Naive thymus-derived CD4-positive, alpha-beta T cell (primary cell): ENCODE measurements around the gene IPO7. TPM values are rescaled to one million over a fixed set of nuclear protein-coding genes. Genes with fewer than 3 reads are reported as not detected.
"Not testable (repeated sequence)": the region's sequence is repeated elsewhere in the genome, so short reads cannot be mapped to it uniquely, and the experiment has no call there.

Source experiments
- ATAC-seq: fragments of 150-1000 bp; cut with Tn5 transposase; 2 replicates; pipeline ENCODE4 v1.10.0; 2021; ENCODE audit warnings: mild to moderate bottlenecking, moderate library complexity
- CTCF ChIA-PET: fragments of 350-600 bp; sonication (Branson Sonifier 250); formaldehyde crosslinking; loops from one replicate; lab custom pipeline; 2021; ENCODE audit warnings: antibody characterized with exemption; lab: Charles Lee
- POLR2A ChIA-PET: fragments of 350-600 bp; sonication (Branson Sonifier 250); formaldehyde crosslinking; loops from one replicate; lab custom pipeline; 2021; ENCODE audit warnings: antibody characterized with exemption, inconsistent platforms; lab: Charles Lee
- DNase-seq, 9 donors: peaks; one replicate each; pipeline versions ENCODE4 v3.0.0 to v3.0.0-alpha.2; 2020 to 2022; ENCODE audit warnings: mixed read lengths in 1 of 9
- H3K27ac ChIP-seq: one replicate; pipeline ENCODE4 v1.7.0; 2013; ENCODE audit warnings: mild to moderate bottlenecking, low read depth, low read length, moderate library complexity
- H3K27me3 ChIP-seq, 2 donors: one replicate each; pipeline ENCODE4 v1.7.0; 2013; ENCODE audit warnings: low read length in 2 of 2, mild to moderate bottlenecking in 2 of 2, moderate library complexity in 2 of 2; ENCODE audit not compliant: control insufficient read depth in 2 of 2, insufficient read depth in 2 of 2
- H3K36me3 ChIP-seq, 3 experiments: 1 replicate in 2 of 3; 2 replicates in 1 of 3; pipeline ENCODE4 v1.7.0; 2013; ENCODE audit warnings: low read length in 3 of 3, mild to moderate bottlenecking in 3 of 3, moderate library complexity in 1 of 3; ENCODE audit not compliant: insufficient read depth in 3 of 3, control insufficient read depth in 2 of 3
- H3K4me1 ChIP-seq, 2 donors: one replicate each; pipeline ENCODE4 v1.7.0; 2013; ENCODE audit warnings: low read length in 2 of 2, mild to moderate bottlenecking in 2 of 2, moderate library complexity in 1 of 2; ENCODE audit not compliant: control insufficient read depth in 2 of 2, insufficient read depth in 2 of 2
- H3K4me3 ChIP-seq: 2 replicates; pipeline ENCODE4 v1.7.0; 2013; ENCODE audit warnings: mild to moderate bottlenecking, low read length
- H3K9me3 ChIP-seq, 3 experiments: 1 replicate in 2 of 3; 2 replicates in 1 of 3; pipeline ENCODE4 v1.7.0; 2013; ENCODE audit warnings: low read length in 3 of 3; ENCODE audit not compliant: control insufficient read depth in 2 of 3
- H3K27ac Mint-ChIP-seq, 9 donors: one replicate each; pipeline ENCODE4 v1.8.0; 2020 to 2022; ENCODE audit warnings: mixed read lengths in 9 of 9, mild to moderate bottlenecking in 8 of 9, moderate library complexity in 5 of 9, inconsistent platforms in 2 of 9
- H3K27me3 Mint-ChIP-seq, 5 donors: one replicate each; pipeline ENCODE4 v1.8.0; 2021 to 2022; ENCODE audit warnings: mixed read lengths in 5 of 5, mild to moderate bottlenecking in 1 of 5
- H3K36me3 Mint-ChIP-seq, 5 donors: one replicate each; pipeline ENCODE4 v1.8.0; 2020 to 2022; ENCODE audit warnings: mixed read lengths in 5 of 5, mild to moderate bottlenecking in 3 of 5, inconsistent platforms in 1 of 5
- H3K4me1 Mint-ChIP-seq, 7 donors: one replicate each; pipeline ENCODE4 v1.8.0; 2020 to 2022; ENCODE audit warnings: mixed read lengths in 7 of 7, mild to moderate bottlenecking in 3 of 7, inconsistent platforms in 1 of 7
- H3K4me3 Mint-ChIP-seq, 10 donors: one replicate each; pipeline ENCODE4 v1.8.0; 2020 to 2022; ENCODE audit warnings: mild to moderate bottlenecking in 10 of 10, mixed read lengths in 10 of 10, moderate library complexity in 6 of 10, inconsistent platforms in 2 of 10
- H3K9me3 Mint-ChIP-seq, 11 donors: one replicate each; pipeline ENCODE4 v1.8.0; 2020 to 2022; ENCODE audit warnings: mixed read lengths in 11 of 11, mild to moderate bottlenecking in 4 of 11, inconsistent platforms in 1 of 11, moderate library complexity in 1 of 11
- intact Hi-C, 2 donors: fragments of 100-400 bp; cut with micrococcal nuclease; formaldehyde crosslinking; loops; one replicate each; pipeline ENCODE4 v1.15.1; 2023
- polyA plus RNA-seq, 2 donors: library from polyadenylated mRNA; unstranded; fragments of 300-500 nt; fragmentation: Illumina TruSeq; gene quantifications; one replicate each; pipeline ENCODE4 v1.2.3, GENCODE V29; 2021
- total RNA-seq, 6 experiments: library from RNA in 5 of 6; stranded (reverse) in 5 of 6; gene quantifications; 1 replicate in 5 of 6; 2 replicates in 1 of 6; pipeline ENCODE4 v1.2.3 and lab custom pipeline; 2021 to 2026

IPO7 gene
- 100 to 1,000 TPM in 1 of 5 experiments, 10 to 100 TPM in 4; 47.3 to 105 (median 61.3) TPM for total RNA-seq
- 1 to 10 TPM; 4.1 to 7.7 TPM for polyA plus RNA-seq
- total RNA-seq (lab: John Stamatoyannopoulos, UW), result 104 reads per million, percentile 85 among the genes with 10 or more reads in this experiment

DNA sequence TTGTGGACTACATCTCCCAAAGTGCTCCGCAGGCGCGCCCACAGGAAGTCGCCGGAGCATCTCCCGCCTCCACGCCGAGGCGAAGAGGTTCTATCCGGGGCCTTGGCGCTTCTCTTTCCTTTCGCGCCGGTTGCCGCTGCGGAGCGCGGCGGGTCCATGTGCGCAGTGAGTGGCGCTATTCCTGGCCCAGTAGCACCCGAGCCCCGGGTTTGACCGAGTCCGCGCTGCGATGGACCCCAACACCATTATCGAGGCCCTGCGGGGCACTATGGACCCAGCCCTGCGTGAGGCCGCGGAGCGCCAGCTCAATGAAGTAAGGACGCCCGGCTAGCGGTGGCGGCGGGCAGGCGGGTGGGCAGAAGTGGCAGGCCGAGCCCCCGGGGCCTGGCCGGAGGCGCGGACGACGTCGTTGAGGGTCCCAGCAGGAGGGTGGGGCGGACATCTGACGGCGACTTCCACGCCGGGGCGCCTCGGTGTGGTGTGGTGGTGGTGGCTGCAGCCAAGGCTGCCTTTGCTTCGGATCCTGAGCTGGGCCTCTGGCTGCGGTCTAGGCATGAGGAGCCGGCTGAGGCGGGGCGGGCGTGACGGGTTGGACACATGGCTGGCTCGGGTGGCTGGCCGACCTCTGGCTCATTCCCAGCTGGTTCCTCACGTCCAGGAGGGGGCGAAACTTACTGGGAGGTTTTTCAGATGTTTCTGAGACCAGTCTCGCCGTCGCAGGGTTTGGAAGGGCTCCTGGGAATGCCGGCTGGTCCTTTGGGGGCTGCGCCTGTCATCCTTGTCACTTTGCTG lies at the start of gene IPO7:
TSS of gene IPO7 (plus strand) at position 118 of the 792 bp plus-strand sequence. CDS start at position 230, 112 bp downstream.
- H3K27me3 Mint-ChIP-seq, result no peaks in the 10 kb centered on the region
- CTCF ChIA-PET, result interaction anchor here (0.6 to 0.7 kb wide), 3 partner anchors 21 to 1413 kb away, joined by 3 to 4 read pairs (median 3); no protein-coding TSS in a partner anchor
- POLR2A ChIA-PET, result interaction anchor here (0.7 to 4.2 kb wide), 11 partner anchors 8 to 219 kb away, joined by 3 to 35 read pairs (median 3); partner anchors contain the start of genes TMEM41B and ZNF143
- H3K27ac ChIP-seq, result peak within 1 kb of the TSS; percentile 88
- ATAC-seq, result peak; percentile 99
- no peaks in the 10 kb centered on the region for H3K9me3 ChIP-seq
- peak within 1 kb of the TSS; percentile 78 for H3K4me3 ChIP-seq
- DNase-seq, result peak; percentile 68 to 88 (median 84)
- H3K4me1 Mint-ChIP-seq, result peaks cover 25 to 51% (median 38%) of the 10 kb centered on the region in 7 donors
- H3K9me3 Mint-ChIP-seq, result no peaks in the 10 kb centered on the region
- H3K27ac Mint-ChIP-seq, result peak within 1 kb of the TSS; percentile 79 to 94 (median 91)
- peak within 1 kb of the TSS; percentile 89 to 98 (median 94) for H3K4me3 Mint-ChIP-seq
- no peaks in the 10 kb centered on the region for H3K27me3 ChIP-seq
- intact Hi-C loops, result loop anchor here (1.0 to 10.0 kb wide), 13 partner anchors 9 to 1368 kb away; partner anchors contain the start of genes RPL27A (in 2 of the 2), TMEM41B (in 2 of the 2), TMEM9B (in 2 of the 2) and TRIM66 (in 2 of the 2)
- peaks cover 11 to 15% of the 10 kb centered on the region in 2 donors for H3K4me1 ChIP-seq
- peaks cover 0 to 5% (median 0%) of the 10 kb centered on the region in 3 experiments for H3K36me3 ChIP-seq
- H3K36me3 Mint-ChIP-seq, result peaks cover 0 to 8% (median 0%) of the 10 kb centered on the region in 5 donors

DNA sequence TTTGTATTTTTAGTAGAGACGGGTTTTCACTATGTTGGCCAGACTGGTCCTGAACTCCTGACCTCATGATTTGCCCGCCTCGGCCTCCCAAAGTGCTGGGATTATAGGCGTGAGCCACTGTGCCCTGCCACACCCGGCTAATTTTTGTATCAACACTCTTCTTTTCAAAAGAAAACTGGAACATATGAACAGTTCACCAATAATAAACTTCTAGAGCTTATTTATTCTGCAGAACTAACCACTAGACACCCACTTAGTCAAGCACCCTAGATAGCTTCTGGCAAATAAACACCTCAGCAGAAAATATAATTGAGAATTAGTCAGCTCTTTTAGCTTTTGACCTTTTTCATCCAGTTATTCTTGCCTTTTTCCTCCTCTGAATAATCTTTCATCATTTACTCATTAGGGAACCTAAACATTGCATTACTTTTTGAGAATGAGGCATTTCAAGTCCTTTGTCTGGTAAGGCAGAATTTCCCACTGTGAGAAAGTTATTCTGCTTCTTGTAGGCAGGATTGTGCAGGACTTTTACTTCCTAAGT lies 42.7 kb upstream of the IPO7 start:
- no peak overlapping the region for H3K27ac Mint-ChIP-seq
- no peak overlapping the region for H3K27ac ChIP-seq
- peaks cover 0 to 11% (median 10%) of the 10 kb centered on the region in 7 donors for H3K4me1 Mint-ChIP-seq
- H3K4me3 ChIP-seq, result no peak overlapping the region
- H3K27me3 ChIP-seq, result no peaks in the 10 kb centered on the region
- CTCF ChIA-PET, result no interaction called here
- H3K36me3 Mint-ChIP-seq, result no peaks in the 10 kb centered on the region
- ATAC-seq (no peak), DNase-seq (no peak)
- H3K4me1 ChIP-seq, result peaks cover 0 to 2% of the 10 kb centered on the region in 2 donors
- no peaks in the 10 kb centered on the region for H3K36me3 ChIP-seq
- peaks cover 0 to 4% (median 0%) of the 10 kb centered on the region in 5 donors for H3K27me3 Mint-ChIP-seq
- no peak overlapping the region for H3K4me3 Mint-ChIP-seq
- H3K9me3 ChIP-seq, result no peaks in the 10 kb centered on the region
- H3K9me3 Mint-ChIP-seq, result no peaks in the 10 kb centered on the region
- intact Hi-C loops, result no loop called here
- POLR2A ChIA-PET, result interaction anchor here (0.9 kb wide), 1 partner anchor 29 kb away, joined by 4 read pairs; no protein-coding TSS in a partner anchor

DNA sequence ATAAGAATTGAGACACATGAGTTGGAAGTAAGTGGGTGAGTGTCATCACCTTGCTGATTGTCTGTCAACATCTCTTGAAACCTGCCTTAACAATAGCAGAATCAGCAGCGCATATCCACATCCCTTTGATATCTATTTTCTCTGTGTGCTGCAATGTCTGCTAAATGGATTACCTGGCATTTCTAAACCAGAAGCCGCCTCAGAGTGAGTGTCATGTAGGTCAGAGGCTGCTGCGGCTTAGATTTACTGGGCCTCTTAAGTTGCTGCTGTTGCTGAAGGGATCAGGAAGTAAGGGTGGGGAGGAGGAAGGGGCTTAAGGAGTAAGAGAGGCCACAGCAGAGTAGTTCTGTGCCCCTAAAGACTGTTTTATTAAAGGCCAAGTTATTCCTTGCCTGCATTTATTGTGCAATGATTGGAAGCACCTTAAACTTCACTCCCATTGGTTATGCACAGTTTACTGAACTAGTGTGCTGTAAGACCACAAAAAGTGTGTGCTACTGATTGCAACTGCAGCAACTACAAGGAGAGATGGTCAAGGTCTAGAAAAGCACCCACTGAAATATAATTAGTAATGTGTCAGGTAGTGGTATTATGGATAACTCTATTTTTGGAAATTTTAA lies 40.3 kb upstream of the IPO7 start:
- ChIA-PET CTCF (no interaction called here), POLR2A (no interaction called here)
- intact Hi-C loops, result no loop called here
- DNase-seq (peak in 1 of 9 donors; percentile 9), ATAC-seq (no peak)
- H3K4me3 Mint-ChIP-seq, result no peak overlapping the region
- peaks cover 11 to 30% (median 25%) of the 10 kb centered on the region in 7 donors for H3K4me1 Mint-ChIP-seq
- Histone ChIP-seq H3K4me1 (peaks cover 0 to 10% of the 10 kb centered on the region in 2 donors), H3K27ac (no peak overlapping the region), H3K36me3 (no peaks in the 10 kb centered on the region), H3K27me3 (no peaks in the 10 kb centered on the region), H3K4me3 (no peak overlapping the region), H3K9me3 (no peaks in the 10 kb centered on the region)
- H3K36me3 Mint-ChIP-seq, result no peaks in the 10 kb centered on the region
- H3K27me3 Mint-ChIP-seq, result peaks cover 0 to 17% (median 0%) of the 10 kb centered on the region in 5 donors
- peak overlapping the region in 2 of 9 donors; percentile 32 to 84 for H3K27ac Mint-ChIP-seq
- peaks cover 0 to 6% (median 0%) of the 10 kb centered on the region in 11 donors for H3K9me3 Mint-ChIP-seq

DNA sequence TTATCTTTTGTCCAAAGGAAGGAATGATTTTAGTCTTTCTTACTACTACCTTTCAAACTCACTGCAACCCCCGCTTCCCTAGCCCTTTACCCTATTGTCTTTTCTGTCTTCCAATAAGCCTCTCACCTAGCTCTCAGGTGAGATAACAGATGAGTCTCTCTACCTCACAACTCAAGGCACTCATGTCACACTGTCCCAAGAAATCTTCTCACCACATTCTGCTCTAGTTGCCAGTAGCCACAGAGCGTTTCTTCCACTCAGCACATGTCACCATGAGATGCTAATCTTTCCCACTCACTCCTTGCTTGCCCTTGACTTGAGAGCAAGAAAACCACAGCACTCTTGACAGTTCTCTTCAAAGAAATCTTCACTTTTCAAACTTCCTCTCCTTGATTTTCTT lies 37.4 kb upstream of the IPO7 start:
- Mint-ChIP-seq H3K9me3 (peaks cover 0 to 6% (median 0%) of the 10 kb centered on the region in 11 donors), H3K27me3 (peaks cover 0 to 23% (median 0%) of the 10 kb centered on the region in 5 donors), H3K4me1 (peaks cover 11 to 30% (median 25%) of the 10 kb centered on the region in 7 donors), H3K36me3 (no peaks in the 10 kb centered on the region), H3K4me3 (peak overlapping the region in 8 of 10 donors; percentile 2 to 19 (median 5)), H3K27ac (peak overlapping the region in 6 of 9 donors; percentile 0 to 66 (median 14))
- H3K4me1 ChIP-seq, result peaks cover 0 to 10% of the 10 kb centered on the region in 2 donors
- H3K27ac ChIP-seq, result no peak overlapping the region
- H3K36me3 ChIP-seq, result no peaks in the 10 kb centered on the region
- ChIA-PET CTCF (interaction anchor here (0.6 kb wide), 1 partner anchor 72 kb away, joined by 3 read pairs; no protein-coding TSS in a partner anchor), POLR2A (interaction anchor here (0.6 to 1.2 kb wide), 2 partner anchors 38 to 67 kb away, joined by 3 to 5 read pairs; no protein-coding TSS in a partner anchor)
- no peaks in the 10 kb centered on the region for H3K27me3 ChIP-seq
- no peaks in the 10 kb centered on the region for H3K9me3 ChIP-seq
- ATAC-seq, result peak; percentile 58
- no peak overlapping the region for H3K4me3 ChIP-seq
- intact Hi-C loops, result no loop called here
- peak in 5 of 9 donors; percentile 2 to 26 (median 18) for DNase-seq

DNA sequence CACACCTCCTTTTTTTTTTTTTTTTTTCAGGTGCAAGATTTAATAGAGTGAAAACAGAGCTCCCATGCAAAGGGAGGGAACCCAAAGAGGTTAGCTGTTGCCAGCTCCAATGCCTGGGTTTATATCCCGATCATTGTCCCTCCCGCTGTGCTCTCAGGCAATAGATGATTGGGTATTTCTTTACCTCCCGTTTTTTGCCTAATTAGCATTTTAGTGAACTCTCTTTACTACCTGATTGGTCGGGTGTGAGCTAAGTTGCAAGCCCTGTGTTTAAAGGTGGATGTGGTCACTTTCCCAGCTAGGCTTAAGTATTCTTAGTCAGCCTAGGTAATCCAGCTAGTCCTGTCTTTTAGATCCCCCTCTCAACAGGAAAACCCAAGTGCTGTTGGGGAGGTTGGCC lies 36.7 kb upstream of the IPO7 start:
- peaks cover 0 to 19% (median 0%) of the 10 kb centered on the region in 5 donors for H3K27me3 Mint-ChIP-seq
- H3K9me3 Mint-ChIP-seq, H3K36me3 ChIP-seq, POLR2A ChIA-PET, H3K4me3 ChIP-seq, H3K9me3 ChIP-seq, H3K4me1 ChIP-seq, H3K36me3 Mint-ChIP-seq, H3K27ac ChIP-seq, intact Hi-C loops, ATAC-seq, DNase-seq, H3K27me3 ChIP-seq, CTCF ChIA-PET: not testable (repeated sequence)
- H3K4me1 Mint-ChIP-seq, result peaks cover 11 to 30% (median 25%) of the 10 kb centered on the region in 7 donors
- H3K4me3 Mint-ChIP-seq, result peak overlapping the region in 1 of 10 donors; percentile 16
- peak overlapping the region in 1 of 9 donors; percentile 66 for H3K27ac Mint-ChIP-seq
